Testis (tissue), 2 donors: ENCODE data around the gene TMEM100.

Experiments
- CTCF ChIP-seq, 3 experiments: fragments of 450-650 bp in 2 of 3; fragments of 200-600 bp in 1 of 3; sonication (generic) in 1 of 3; IDR thresholded peaks; one replicate each; pipeline ENCODE4 v1.5.1; 2016 to 2019; ENCODE audit warnings: antibody characterized with exemption in 3 of 3, mild to moderate bottlenecking in 2 of 3, moderate library complexity in 1 of 3
- POLR2A ChIP-seq: fragments of 450-650 bp; IDR thresholded peaks from one replicate; pipeline ENCODE4 v1.6.1; 2017; ENCODE audit warnings: antibody characterized with exemption, mild to moderate bottlenecking, moderate library complexity

- no peak for TF ChIP-seq CTCF (IDR thresholded peaks at IDR 0.05)
- no peak for TF ChIP-seq POLR2A
Observed at GRCh38 chr17:55747209-55747608, 24.5 kb upstream of the TMEM100 start.
